ENCODE data around the gene NFIX.

Gene NFIX

DNA sequence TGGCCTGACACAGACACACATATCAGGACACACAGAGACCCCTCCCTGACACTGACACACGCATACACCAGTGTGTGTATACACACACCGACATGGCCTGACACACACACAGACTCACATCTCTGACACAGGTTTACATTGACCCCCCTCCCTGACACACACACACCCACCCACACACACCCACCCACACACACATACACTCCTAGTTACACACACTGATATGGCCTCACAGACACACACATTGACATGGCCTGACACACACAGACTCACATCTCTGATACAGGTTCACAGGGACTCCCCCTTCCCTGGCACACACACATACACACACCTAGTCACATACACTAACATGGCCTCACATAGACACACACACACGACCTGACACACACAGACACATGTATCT is 4.4 kb upstream of the NFIX start:
- DNase-seq (ENCODE audit: low read depth): no peak

DNA sequence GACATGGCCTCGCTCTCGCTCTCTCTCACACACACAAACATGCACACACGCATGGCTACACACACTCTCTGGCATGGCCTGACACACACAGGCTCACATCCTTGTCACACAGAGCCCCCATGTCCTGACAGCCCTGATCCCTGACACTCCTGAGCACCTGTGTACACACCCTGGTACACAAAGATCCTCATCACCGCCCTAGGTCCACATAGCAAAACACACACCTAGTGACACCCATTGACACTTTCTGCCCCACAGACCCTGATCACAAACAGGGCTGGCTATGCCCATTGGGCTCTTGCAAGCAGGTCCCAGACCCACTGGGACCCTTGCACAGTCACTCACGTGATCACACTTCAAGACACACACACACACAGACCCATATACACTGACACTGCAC is 4.0 kb upstream of the NFIX start:
- no peak for DNase-seq (ENCODE audit: low read depth)

DNA sequence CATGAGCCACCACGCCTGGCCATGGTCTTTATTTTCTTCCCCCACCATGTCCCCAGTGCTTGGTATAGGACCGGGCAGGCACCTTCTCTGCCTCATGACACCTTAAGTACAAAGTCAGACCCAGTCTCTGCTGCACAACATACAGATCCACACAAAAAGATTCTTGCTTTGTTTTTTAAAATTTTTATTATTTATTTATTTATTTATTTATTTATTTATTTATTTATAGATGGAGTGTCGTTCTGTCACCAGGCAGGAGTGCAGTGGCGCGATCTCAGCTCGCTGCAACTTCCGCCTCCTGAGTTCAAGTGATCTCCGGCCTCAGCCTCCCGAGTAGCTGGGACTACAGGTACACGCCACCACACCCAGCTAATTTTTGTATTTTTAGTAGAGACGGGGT is 2.5 kb upstream of the NFIX start:
- DNase-seq (ENCODE audit: low read depth): no peak

- DNase-seq (ENCODE audit: low read depth): no peak
Measured at GRCh38 chr19:12993562-12993961, 1.7 kb upstream of the NFIX start.

GRCh38 chr19:12995596-12996405 is 526 bp downstream of the NFIX start:
- no peak for DNase-seq (ENCODE audit: low read depth)

- DNase-seq (ENCODE audit: low read depth): no peak
Measured at GRCh38 chr19:12996406-12997094, 1.3 kb downstream of the NFIX start.

DNA sequence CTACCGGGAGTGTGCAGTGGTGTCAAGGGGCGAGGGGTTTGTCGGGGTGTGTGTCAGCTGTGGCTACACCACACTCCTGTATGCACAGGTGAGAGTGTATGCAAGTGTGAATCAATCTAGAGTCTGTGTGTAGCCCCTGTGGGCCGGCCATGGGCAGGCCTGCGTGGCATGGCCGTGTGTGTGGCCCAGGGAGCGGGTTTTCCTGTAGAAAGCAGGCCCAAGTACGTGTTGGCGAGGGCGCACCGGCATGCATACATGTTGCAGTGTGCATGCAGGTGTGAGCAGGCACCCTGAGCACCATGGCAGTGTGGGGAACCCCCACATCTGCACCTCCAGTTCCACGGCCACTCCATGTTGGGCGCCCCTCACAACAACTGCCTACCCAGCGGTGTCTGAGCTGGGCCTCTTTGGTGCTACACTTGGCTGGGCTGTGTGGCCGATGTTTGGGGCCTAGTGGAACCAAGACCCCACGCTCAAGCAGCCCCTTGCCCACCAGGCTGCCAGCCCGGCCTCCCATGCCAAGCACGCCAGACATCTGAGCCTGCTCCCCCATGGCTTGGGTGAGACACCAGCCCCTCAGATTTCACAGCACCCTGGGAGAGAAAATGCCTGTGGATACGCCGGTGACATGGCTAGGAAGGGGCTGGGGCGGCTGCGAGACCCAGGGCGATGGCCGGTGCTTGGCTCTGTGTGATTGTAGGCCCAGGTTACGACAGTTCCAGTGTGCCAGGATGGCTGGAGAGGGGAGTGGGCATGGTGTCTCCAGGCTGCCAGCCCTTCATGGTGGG is 2.1 kb downstream of the NFIX start:
- DNase-seq (ENCODE audit: low read depth): no peak

- no peak for DNase-seq (ENCODE audit: low read depth)
Measured at GRCh38 chr19:12997967-12998940, 3.0 kb downstream of the NFIX start.

- no peak for DNase-seq (ENCODE audit: low read depth)
Measured at GRCh38 chr19:13001166-13001501, 5.9 kb downstream of the NFIX start.

GRCh38 chr19:13001502-13002165 is 6.4 kb downstream of the NFIX start:
- DNase-seq (ENCODE audit: low read depth): no peak

DNA sequence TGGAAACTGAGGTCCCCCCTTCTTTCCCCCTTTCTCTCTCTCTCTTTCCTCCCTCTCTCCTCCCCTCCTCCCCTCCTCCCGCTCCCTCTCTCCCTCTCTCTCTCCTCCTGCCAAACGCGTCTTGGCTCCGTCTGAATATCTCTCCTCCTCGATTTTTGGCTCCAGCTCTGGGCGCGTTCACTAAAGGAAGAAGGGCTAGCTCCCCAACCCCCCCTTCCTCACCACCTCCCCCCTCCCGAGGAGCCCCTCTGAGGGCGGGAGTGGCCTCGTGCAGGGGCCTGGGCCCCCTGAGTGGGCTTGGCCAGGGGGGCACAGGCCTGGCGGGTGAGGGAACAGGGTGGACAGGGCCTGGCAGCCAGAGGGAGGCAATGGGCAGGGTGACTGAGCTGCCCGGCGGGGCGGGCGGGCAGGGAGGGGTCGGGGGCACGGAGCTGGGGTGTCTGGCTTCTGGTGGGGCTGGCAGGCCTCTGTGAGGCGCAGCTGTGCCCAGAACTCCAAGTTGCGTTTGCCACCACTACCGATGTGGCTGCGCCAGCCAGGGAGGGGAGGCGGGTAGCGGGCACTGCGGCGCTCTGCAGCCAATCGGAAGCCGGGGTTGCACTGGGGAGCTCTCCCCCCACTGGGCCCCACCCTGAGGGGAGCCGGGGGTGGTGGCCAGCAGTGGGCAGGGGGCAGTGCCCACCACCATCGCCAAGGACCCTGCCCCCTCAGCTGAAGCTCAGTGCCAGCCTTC is 7.1 kb downstream of the NFIX start:
- DNase-seq (ENCODE audit: low read depth): no peak

DNA sequence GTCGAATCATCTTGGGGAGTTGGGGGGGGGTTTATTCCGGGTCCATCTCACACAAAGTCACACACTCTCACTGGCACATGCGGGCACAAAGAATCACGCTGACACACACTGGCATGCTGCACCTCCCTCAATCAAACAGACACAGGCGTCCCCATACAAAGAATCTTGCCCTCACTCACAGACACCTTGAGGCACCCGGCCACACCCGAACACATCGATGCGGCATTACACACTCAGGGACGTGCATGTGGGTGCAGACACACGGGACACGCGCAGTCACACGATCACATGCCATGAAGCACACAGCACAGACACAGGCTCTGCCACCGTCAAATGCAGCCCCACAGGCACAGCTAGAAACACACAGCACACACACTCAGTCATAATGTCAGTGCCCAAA is 7.8 kb downstream of the NFIX start:
- DNase-seq (ENCODE audit: low read depth): no peak

DNA sequence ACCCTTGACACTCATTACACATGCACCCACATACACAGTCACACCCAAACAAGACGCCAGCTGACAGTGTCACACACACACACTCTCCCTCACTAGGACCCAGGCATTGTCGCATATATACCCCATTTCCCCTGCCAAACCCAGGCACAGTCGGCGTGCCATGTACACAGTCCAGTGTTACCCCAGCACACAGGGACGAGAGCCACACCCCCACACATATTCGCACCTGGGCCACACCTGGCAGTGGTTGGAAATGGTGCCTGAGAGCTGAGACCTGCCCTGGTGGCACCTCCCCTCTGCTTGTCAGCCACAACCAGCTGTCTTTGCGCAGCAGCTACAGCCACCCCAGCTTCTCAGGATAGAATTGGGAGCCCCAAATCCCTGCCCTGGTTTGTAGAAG is 9.0 kb downstream of the NFIX start:
- DNase-seq (ENCODE audit: low read depth): no peak

- no peak for DNase-seq (ENCODE audit: low read depth)
Measured at GRCh38 chr19:13005253-13005652, 10.0 kb downstream of the NFIX start.

- no peak for DNase-seq (ENCODE audit: low read depth)
Measured at GRCh38 chr19:13005861-13006370, 10.6 kb downstream of the NFIX start.

- no peak for DNase-seq (ENCODE audit: low read depth)
Measured at GRCh38 chr19:13006431-13007281, 11.4 kb downstream of the NFIX start.

DNA sequence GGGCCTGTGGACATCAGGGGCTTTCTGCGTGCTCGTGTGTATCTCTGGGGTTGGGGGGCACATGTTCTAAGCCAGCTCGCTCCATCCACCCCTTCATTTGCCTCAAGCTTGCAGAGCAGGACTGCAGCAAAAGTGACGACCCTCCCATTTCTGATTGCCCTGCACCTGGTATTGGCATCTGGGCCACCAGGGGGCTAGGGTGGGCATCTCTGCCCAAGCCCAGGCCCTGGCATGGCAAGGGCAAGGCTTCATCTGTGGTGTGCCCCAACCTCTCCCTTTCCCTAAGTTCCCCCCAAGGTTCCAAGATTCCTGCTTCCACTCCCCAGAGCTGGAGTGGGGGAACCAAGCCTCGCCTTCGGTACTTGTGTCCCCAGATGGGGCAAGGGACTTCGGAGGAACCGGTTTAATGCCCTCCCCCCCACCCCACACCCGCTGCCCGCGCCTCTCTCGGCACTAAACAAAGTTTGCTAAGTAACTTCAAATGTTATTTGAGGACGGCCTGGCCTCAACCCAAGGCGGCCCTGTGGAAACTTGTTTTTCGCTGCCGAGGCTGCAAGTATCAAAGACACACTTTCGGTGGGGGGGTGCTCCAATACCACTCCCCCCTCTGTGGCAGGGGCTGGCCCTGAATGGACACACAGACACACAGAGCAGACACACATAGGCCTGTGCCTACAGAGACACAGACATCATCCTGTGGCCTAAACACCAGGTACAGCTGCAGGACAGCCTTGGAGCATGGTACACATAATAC is 12.2 kb downstream of the NFIX start:
- no peak for DNase-seq (ENCODE audit: low read depth)

- no peak for DNase-seq (ENCODE audit: low read depth)
Measured at GRCh38 chr19:13008926-13009787, 13.9 kb downstream of the NFIX start.

Measured in activated T-helper 9 cell treated with anti-CD3 and anti-CD28 coated beads, Interleukin-2, amount 50 U/mL, for 16 hours (primary cell).